ENCODE data around the gene IFNA2.

DNA sequence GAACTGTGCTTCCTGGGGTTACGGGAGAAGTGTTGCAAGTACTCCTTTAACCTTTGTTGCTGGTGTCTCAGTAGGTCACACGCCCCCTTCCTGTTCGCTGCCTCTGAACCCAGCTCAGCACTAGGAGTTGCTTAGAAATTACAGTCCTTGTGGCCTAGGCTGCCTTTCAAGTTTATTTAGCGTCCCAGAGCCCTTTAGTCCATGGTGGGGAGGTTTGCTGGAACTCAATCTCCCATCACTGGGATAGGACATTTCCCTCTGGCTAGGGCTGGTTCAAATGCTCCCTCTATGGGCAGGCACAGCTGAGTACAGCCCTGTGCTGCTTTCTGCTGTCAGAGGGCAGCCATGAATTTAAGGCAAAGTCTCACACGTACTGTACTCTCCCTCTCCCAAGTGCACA, 28.4 kb upstream of the IFNA2 start:
- TF ChIP-seq CTCF (IDR thresholded peaks at IDR 0.05; ENCODE audit: insufficient read depth, low read depth, low read length) (no peak), EZH2 (IDR thresholded peaks at IDR 0.05; ENCODE audit: insufficient read depth, low read length) (no peak)
